HG03108 (cell line): Measurements from ENCODE around the gene NKD1.

Source experiments
- ATAC-seq: cut with Tn5 transposase; IDR thresholded peaks from one replicate; pipeline ENCODE4 v1.9.1; 2021; ENCODE audit warnings: moderate library complexity; ENCODE audit not compliant: unreplicated experiment

NKD1 gene

GRCh38 chr16:50598256-50598894 is 50.2 kb downstream of the NKD1 start:
- ATAC-seq, result no peak

GRCh38 chr16:50598936-50599361 is 50.8 kb downstream of the NKD1 start:
- no peak for ATAC-seq

- no peak for ATAC-seq
These were observed 51.3 kb downstream of the NKD1 start for GRCh38 chr16:50599494-50599893.

- ATAC-seq, result no peak
These were observed 52.5 kb downstream of the NKD1 start for GRCh38 chr16:50600582-50601283.

- no peak for ATAC-seq
These were observed 53.1 kb downstream of the NKD1 start for GRCh38 chr16:50601341-50601740.

- ATAC-seq, result no peak
These were observed 53.9 kb downstream of the NKD1 start for GRCh38 chr16:50602126-50602525.

- no peak for ATAC-seq
These were observed 54.5 kb downstream of the NKD1 start for GRCh38 chr16:50602531-50603205.

- ATAC-seq, result no peak
These were observed 55.2 kb downstream of the NKD1 start for GRCh38 chr16:50603206-50604064.

- ATAC-seq, result no peak
These were observed 55.8 kb downstream of the NKD1 start for GRCh38 chr16:50604065-50604418.

GRCh38 chr16:50604610-50605009 is 56.4 kb downstream of the NKD1 start:
- ATAC-seq, result no peak

GRCh38 chr16:50605733-50606430 is 57.7 kb downstream of the NKD1 start:
- ATAC-seq, result no peak

GRCh38 chr16:50606431-50607050 is 58.3 kb downstream of the NKD1 start:
- no peak for ATAC-seq

GRCh38 chr16:50607051-50607431 is 58.8 kb downstream of the NKD1 start:
- no peak for ATAC-seq

GRCh38 chr16:50607447-50607846 is 59.3 kb downstream of the NKD1 start:
- no peak for ATAC-seq

- no peak for ATAC-seq
These were observed 59.9 kb downstream of the NKD1 start for GRCh38 chr16:50607970-50608557.

- ATAC-seq, result no peak
These were observed 60.9 kb downstream of the NKD1 start for GRCh38 chr16:50609049-50609448.

GRCh38 chr16:50609471-50609870 is 61.3 kb downstream of the NKD1 start:
- no peak for ATAC-seq

- no peak for ATAC-seq
These were observed 62.4 kb downstream of the NKD1 start for GRCh38 chr16:50610331-50611262.
